Lung microvascular endothelial cell (primary cell): ENCODE results near the gene FHDC1. TPM values are rescaled to one million over a fixed set of nuclear protein-coding genes. Genes with fewer than 3 reads are reported as not detected.

Experiments
- DNase-seq, 2 donors: peaks; one replicate each; pipeline versions ENCODE4 v3.0.0 to v3.0.0-alpha.2; 2010; ENCODE audit warnings: low read depth in 2 of 2
- total RNA-seq: library from RNA; depleted of rRNA; stranded (reverse); fragments of >200 nt; gene quantifications from 2 replicates; pipeline ENCODE4 v1.2.1, GENCODE V29; 2014

Gene FHDC1
- total RNA-seq, 1 donor from 2014 or later: 0.60 TPM

GRCh38 chr4:153001626-153002025 is 65.5 kb downstream of the FHDC1 start:
- DNase-seq: no peak

- DNase-seq: no peak
These were observed 66.0 kb downstream of the FHDC1 start for GRCh38 chr4:153002110-153002509.

- no peak for DNase-seq
These were observed 68.1 kb downstream of the FHDC1 start for GRCh38 chr4:153004081-153004850.

GRCh38 chr4:153005899-153006381 is 69.8 kb downstream of the FHDC1 start:
- DNase-seq: peak in 1 of 2 donors; percentile 89

- DNase-seq: no peak
These were observed 72.6 kb downstream of the FHDC1 start for GRCh38 chr4:153008578-153009199.

- no peak for DNase-seq
These were observed 74.0 kb downstream of the FHDC1 start for GRCh38 chr4:153010146-153010545.

- DNase-seq: no peak
These were observed 77.3 kb downstream of the FHDC1 start for GRCh38 chr4:153013202-153013977.

- peak in 1 of 2 donors; percentile 40 for DNase-seq
These were observed 78.3 kb downstream of the FHDC1 start for GRCh38 chr4:153014460-153014859.

GRCh38 chr4:153016592-153016991 is 80.5 kb downstream of the FHDC1 start:
- no peak for DNase-seq

GRCh38 chr4:153018031-153018430 is 81.9 kb downstream of the FHDC1 start:
- no peak for DNase-seq

GRCh38 chr4:153018684-153019083 is 82.6 kb downstream of the FHDC1 start:
- no peak for DNase-seq

GRCh38 chr4:153019906-153020305 is 83.8 kb downstream of the FHDC1 start:
- DNase-seq: no peak

GRCh38 chr4:153020457-153020856 is 84.3 kb downstream of the FHDC1 start:
- DNase-seq: no peak

GRCh38 chr4:153021276-153021675 is 85.2 kb downstream of the FHDC1 start:
- no peak for DNase-seq

GRCh38 chr4:153022241-153022715 is 86.2 kb downstream of the FHDC1 start:
- DNase-seq: no peak

GRCh38 chr4:153023139-153023538 is 87.0 kb downstream of the FHDC1 start:
- DNase-seq: no peak

- no peak for DNase-seq
These were observed 87.7 kb downstream of the FHDC1 start for GRCh38 chr4:153023692-153024394.

- no peak for DNase-seq
These were observed 88.3 kb downstream of the FHDC1 start for GRCh38 chr4:153024466-153024865.

GRCh38 chr4:153025406-153025805 is 89.3 kb downstream of the FHDC1 start:
- no peak for DNase-seq

GRCh38 chr4:153026591-153027346 is 90.6 kb downstream of the FHDC1 start:
- no peak for DNase-seq

- DNase-seq: no peak
These were observed 91.7 kb downstream of the FHDC1 start for GRCh38 chr4:153027866-153028265.
